GM19455 (cell line): ENCODE measurements around the gene SPAG4.

Source experiments
- ATAC-seq: cut with Tn5 transposase; IDR thresholded peaks from one replicate; pipeline ENCODE4 v1.9.1; 2021; ENCODE audit not compliant: unreplicated experiment

The SPAG4 gene

GRCh38 chr20:35652641-35653429 is 37.2 kb downstream of the SPAG4 start:
- no peak for ATAC-seq

DNA sequence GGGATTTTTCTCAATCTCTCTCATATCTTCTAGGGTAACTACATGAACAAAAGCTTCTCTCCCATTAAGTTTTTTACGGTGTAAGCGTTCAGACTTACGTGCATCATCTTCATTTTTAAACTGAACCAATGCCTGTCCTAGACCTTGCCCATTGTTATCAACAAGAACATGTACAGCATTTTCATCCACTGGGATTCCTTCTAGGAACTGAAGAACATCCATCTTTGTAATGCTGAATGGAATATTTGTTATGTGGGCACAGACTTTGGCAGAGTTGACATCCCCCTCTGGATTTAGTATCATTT is 37.8 kb downstream of the SPAG4 start:
- ATAC-seq = no peak

DNA sequence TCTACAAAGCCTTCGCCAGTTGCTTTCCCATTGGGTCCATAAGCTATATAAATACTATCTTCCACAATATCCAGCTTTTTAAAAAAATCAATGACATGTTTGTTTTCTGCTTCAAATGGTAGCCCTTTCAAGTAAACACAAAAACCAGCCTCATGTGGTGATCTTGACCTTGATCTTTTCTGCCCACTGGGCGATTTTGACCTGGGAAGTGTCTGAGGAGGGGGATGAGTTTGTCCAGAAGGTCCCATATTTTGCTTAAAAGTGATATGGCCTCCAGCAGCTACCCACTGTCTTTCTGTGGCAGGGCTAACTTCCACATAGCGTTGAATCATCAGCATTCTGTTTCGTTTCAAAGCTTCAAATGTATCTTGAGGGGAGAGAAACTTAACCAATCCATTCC is 38.3 kb downstream of the SPAG4 start:
- ATAC-seq = no peak

GRCh38 chr20:35654415-35654814 is 38.8 kb downstream of the SPAG4 start:
- ATAC-seq = no peak

DNA sequence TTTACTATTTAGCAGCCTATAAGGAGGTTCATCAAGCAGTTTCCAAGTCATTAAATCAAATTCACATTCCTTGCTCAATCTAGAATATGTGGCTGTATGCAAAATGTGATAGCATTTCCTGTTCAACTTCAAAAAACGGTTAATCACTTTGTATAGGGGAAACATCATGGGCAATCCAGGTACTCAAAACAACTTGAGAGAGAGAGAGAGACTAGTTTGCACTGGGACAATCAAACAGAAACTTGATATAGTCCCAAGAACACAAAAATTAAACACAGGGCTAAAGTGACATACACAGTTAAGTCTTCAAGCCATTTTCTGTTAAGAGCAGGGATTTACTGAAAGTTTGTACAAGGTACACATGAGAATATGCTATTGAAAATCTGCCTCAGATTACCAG is 41.6 kb downstream of the SPAG4 start:
- no peak for ATAC-seq

- no peak for ATAC-seq
Measured at GRCh38 chr20:35660122-35660937, 44.7 kb downstream of the SPAG4 start.

- ATAC-seq = no peak
Measured at GRCh38 chr20:35661053-35661452, 45.4 kb downstream of the SPAG4 start.

GRCh38 chr20:35661908-35662307 is 46.3 kb downstream of the SPAG4 start:
- ATAC-seq = no peak

- ATAC-seq = no peak
Measured at GRCh38 chr20:35662551-35662950, 46.9 kb downstream of the SPAG4 start.

- ATAC-seq = peak; percentile 23
Measured at GRCh38 chr20:35663516-35664465, 48.2 kb downstream of the SPAG4 start.

DNA sequence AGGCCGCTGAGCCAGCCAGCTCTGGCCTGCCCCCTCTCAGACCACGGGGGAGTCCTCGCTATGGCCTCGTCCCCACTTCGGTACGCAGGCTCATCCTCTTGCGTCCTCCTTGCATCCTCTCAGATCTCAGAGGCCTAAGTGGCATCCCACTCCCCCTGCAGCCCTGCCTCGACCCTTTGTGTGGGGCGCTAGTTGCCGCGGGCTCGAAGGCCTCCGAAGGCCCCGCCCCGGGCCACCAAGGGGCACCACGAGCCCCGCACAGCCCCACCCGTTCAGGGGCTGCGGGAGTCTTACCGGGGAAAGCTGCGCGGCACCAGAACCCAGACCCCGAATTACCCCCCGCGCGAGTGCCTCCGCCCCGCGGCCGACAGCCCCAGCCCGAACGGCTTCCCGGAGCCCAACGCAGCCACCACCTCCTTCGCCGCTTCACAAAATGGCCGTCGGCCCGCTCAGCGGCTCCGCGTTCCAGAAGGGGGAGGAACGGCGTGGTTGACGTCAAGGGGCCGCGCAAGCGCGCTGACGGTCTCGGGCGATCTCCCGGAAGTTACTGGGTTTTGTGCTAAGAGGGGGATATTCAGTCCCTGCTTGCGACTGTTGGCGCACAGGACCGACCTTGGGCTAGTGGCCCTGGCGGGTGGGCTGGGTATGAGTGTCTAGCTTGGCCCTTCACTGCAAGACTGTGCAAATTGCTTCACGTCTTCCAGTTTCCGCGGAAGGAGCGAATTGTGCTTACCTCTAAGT is 49.0 kb downstream of the SPAG4 start, which contains the start of the genes CPNE1 and RBM12:
CPNE1 (minus strand) TSS at position 435 of the 741 bp plus-strand sequence. CDS start 31,977 bp downstream, outside the sequence.
RBM12 (minus strand) TSS at position 435 of the 741 bp plus-strand sequence. CDS start 9,578 bp downstream, outside the sequence.
- peak; percentile 75 for ATAC-seq

DNA sequence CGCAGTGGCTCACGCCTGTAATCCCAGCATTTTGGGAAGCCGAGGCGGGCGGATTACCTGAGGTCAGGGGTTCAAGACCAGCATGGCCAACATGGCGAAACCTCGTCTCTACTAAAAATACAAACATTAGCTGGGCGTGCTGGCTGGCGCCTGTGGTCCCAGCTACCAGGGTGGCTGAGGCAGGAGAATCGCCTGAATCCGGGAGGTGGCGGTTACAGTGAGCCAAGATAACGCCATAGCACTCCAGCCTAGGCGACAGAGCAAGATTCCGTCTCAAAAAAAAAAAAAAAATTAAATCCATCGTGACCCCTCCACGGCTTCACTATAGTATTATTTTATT is 50.3 kb downstream of the SPAG4 start:
- ATAC-seq = no peak

- no peak for ATAC-seq
Measured at GRCh38 chr20:35669221-35669620, 53.6 kb downstream of the SPAG4 start.

- ATAC-seq = no peak
Measured at GRCh38 chr20:35669681-35670080, 54.1 kb downstream of the SPAG4 start.
